Neuronal stem cell (in vitro differentiated cells): ENCODE data around the gene PTPRM.

Source experiments
- DNase-seq: peaks from one replicate; pipeline ENCODE4 v3.0.0-alpha.2; 2013; ENCODE audit warnings: low spot score
- H2AFZ ChIP-seq: one replicate; pipeline ENCODE4 v1.6.1; 2013; ENCODE audit warnings: mild to moderate bottlenecking, low read length, inconsistent platforms
- H2AK5ac ChIP-seq: 2 replicates; pipeline ENCODE4 v1.6.1; 2013; ENCODE audit warnings: low read depth, mild to moderate bottlenecking, inconsistent platforms, low read length, moderate library complexity, mixed read lengths
- H2BK120ac ChIP-seq: 2 replicates; pipeline ENCODE4 v1.6.1; 2013; ENCODE audit warnings: low read depth, mild to moderate bottlenecking, inconsistent platforms, low read length, moderate library complexity, mixed read lengths
- H2BK12ac ChIP-seq: one replicate; pipeline ENCODE4 v1.6.1; 2013; ENCODE audit warnings: low read length, inconsistent platforms
- H2BK15ac ChIP-seq: 2 replicates; pipeline ENCODE4 v1.6.1; 2013; ENCODE audit warnings: mild to moderate bottlenecking, low read length, inconsistent platforms, mixed read lengths
- H2BK5ac ChIP-seq: one replicate; pipeline ENCODE4 v1.6.1; 2013; ENCODE audit warnings: inconsistent platforms, mild to moderate bottlenecking, low read length, moderate library complexity
- H3K14ac ChIP-seq: one replicate; pipeline ENCODE4 v1.6.1; 2013; ENCODE audit warnings: low read length, inconsistent platforms
- H3K18ac ChIP-seq: 2 replicates; pipeline ENCODE4 v1.6.1; 2013; ENCODE audit warnings: low read length, inconsistent platforms
- H3K23ac ChIP-seq: 2 replicates; pipeline ENCODE4 v1.6.1; 2013; ENCODE audit warnings: low read depth, mild to moderate bottlenecking, mixed read lengths, low read length, inconsistent platforms; ENCODE audit not compliant: poor library complexity
- H3K27ac ChIP-seq: replicated peaks from 3 replicates; pipeline ENCODE4 v1.5.1; 2013; ENCODE audit warnings: low read length, inconsistent platforms
- H3K27me3 ChIP-seq, 3 experiments: 2 replicates each; pipeline ENCODE4 v1.6.1; 2013; ENCODE audit warnings: low read length in 3 of 3, mild to moderate bottlenecking in 2 of 3, inconsistent platforms in 1 of 3, low read depth in 1 of 3, mixed read lengths in 1 of 3, moderate library complexity in 1 of 3; ENCODE audit not compliant: control insufficient read depth in 3 of 3, insufficient read depth in 3 of 3
- H3K36me3 ChIP-seq, 2 donors: replicated peaks in 1 of 2; 2 replicates each; pipeline ENCODE4 v1.6.1; 2013; ENCODE audit warnings: low read length in 2 of 2; ENCODE audit not compliant: control insufficient read depth in 2 of 2, insufficient read depth in 2 of 2
- H3K4ac ChIP-seq: 2 replicates; pipeline ENCODE4 v1.6.1; 2013; ENCODE audit warnings: inconsistent platforms, mild to moderate bottlenecking, low read length, moderate library complexity
- H3K4me1 ChIP-seq, 2 donors: 1 replicate in 1 of 2; 2 replicates in 1 of 2; pipeline ENCODE4 v1.6.1; 2013; ENCODE audit warnings: low read length in 2 of 2, low read depth in 1 of 2; ENCODE audit not compliant: control insufficient read depth in 2 of 2, insufficient read depth in 1 of 2
- H3K4me2 ChIP-seq: one replicate; pipeline ENCODE4 v1.6.1; 2013; ENCODE audit warnings: mild to moderate bottlenecking, low read length, inconsistent platforms; ENCODE audit not compliant: insufficient read depth, poor library complexity, severe bottlenecking
- H3K4me3 ChIP-seq, 2 donors: 2 replicates each; pipeline ENCODE4 v1.5.1; 2013; ENCODE audit warnings: low read length in 2 of 2, mild to moderate bottlenecking in 2 of 2, inconsistent platforms in 1 of 2, moderate library complexity in 1 of 2
- H3K79me1 ChIP-seq: one replicate; pipeline ENCODE4 v1.6.1; 2013; ENCODE audit warnings: low read depth, mild to moderate bottlenecking, inconsistent platforms, low read length, moderate library complexity
- H3K9ac ChIP-seq: one replicate; pipeline ENCODE4 v1.6.1; 2013; ENCODE audit warnings: mild to moderate bottlenecking, low read depth, low read length, inconsistent platforms; ENCODE audit not compliant: poor library complexity
- H3K9me3 ChIP-seq, 2 donors: replicated peaks in 1 of 2; 2 replicates each; pipeline versions ENCODE3 to v1.6.1; 2013; ENCODE audit warnings: low read length in 2 of 2, mild to moderate bottlenecking in 2 of 2, inconsistent platforms in 1 of 2, low read depth in 1 of 2, mixed read lengths in 1 of 2, moderate library complexity in 1 of 2; ENCODE audit not compliant: control insufficient read depth in 2 of 2, insufficient read depth in 1 of 2
- H4K8ac ChIP-seq: one replicate; pipeline ENCODE4 v1.6.1; 2013; ENCODE audit warnings: low read depth, mild to moderate bottlenecking, inconsistent platforms, low read length, moderate library complexity
- H4K91ac ChIP-seq: one replicate; pipeline ENCODE4 v1.6.1; 2013; ENCODE audit warnings: low read length, low read depth, mild to moderate bottlenecking, inconsistent platforms; ENCODE audit not compliant: poor library complexity
- WGBS, 2 donors: extraction: QIAGEN DNeasy Blood & Tissue Kit; methylation state at CpG; one replicate each; pipeline ENCODE4 v1.1.7; 2013; ENCODE audit warnings: missing lambda C conversion rate in 2 of 2, mixed read lengths in 1 of 2; ENCODE audit not compliant: insufficient read length in 2 of 2, insufficient replicate concordance in 1 of 2; ENCODE audit errors: extremely low coverage in 2 of 2; 5-methylcytosine and 5-hydroxymethylcytosine counted together

Gene PTPRM

GRCh38 chr18:7846335-7846734, 279.2 kb downstream of the PTPRM start:
- Histone ChIP-seq H3K36me3 (no peaks in the 10 kb centered on the region), H3K18ac (no peak overlapping the region), H4K91ac (no peak overlapping the region), H3K9me3 (peaks cover 8 to 14% of the 10 kb centered on the region in 2 donors), H3K27ac (no peak overlapping the region), H2BK12ac (no peak overlapping the region), H4K8ac (no peak overlapping the region), H2BK15ac (no peak overlapping the region), H3K79me1 (no peaks in the 10 kb centered on the region), H3K14ac (no peak overlapping the region), H3K4me3 (no peak overlapping the region), H3K4me2 (no peak overlapping the region), H3K4ac (no peak overlapping the region), H3K9ac (no peak overlapping the region), H3K4me1 (no peaks in the 10 kb centered on the region), H2AK5ac (no peak overlapping the region), H2AFZ (no peak overlapping the region), H2BK5ac (no peak overlapping the region), H3K27me3 (no peaks in the 10 kb centered on the region), H2BK120ac (no peak overlapping the region), H3K23ac (no peak overlapping the region)
- WGBS, 2 donors = no CpG with 5 or more reads among the region's 4 CpGs
- no peak for DNase-seq

- no peaks in the 10 kb centered on the region for H3K79me1 ChIP-seq
- no peak overlapping the region for H2BK12ac ChIP-seq
- no peak overlapping the region for H3K4ac ChIP-seq
- H3K4me2 ChIP-seq = no peak overlapping the region
- no peak overlapping the region for H3K18ac ChIP-seq
- no peak for DNase-seq
- H2AK5ac ChIP-seq = no peak overlapping the region
- no peak overlapping the region for H2BK120ac ChIP-seq
- H3K14ac ChIP-seq = no peak overlapping the region
- H3K9me3 ChIP-seq = peaks cover 8 to 14% of the 10 kb centered on the region in 2 donors
- H4K91ac ChIP-seq = no peak overlapping the region
- no peak overlapping the region for H2AFZ ChIP-seq
- no peak overlapping the region for H3K4me3 ChIP-seq
- H3K27ac ChIP-seq = no peak overlapping the region
- H2BK15ac ChIP-seq = no peak overlapping the region
- H3K4me1 ChIP-seq = no peaks in the 10 kb centered on the region
- H3K9ac ChIP-seq = no peak overlapping the region
- WGBS, 2 donors = no CpG with 5 or more reads among the region's 4 CpGs
- H3K27me3 ChIP-seq = no peaks in the 10 kb centered on the region
- no peaks in the 10 kb centered on the region for H3K36me3 ChIP-seq
- no peak overlapping the region for H3K23ac ChIP-seq
- H2BK5ac ChIP-seq = no peak overlapping the region
- no peak overlapping the region for H4K8ac ChIP-seq
Observed at GRCh38 chr18:7847357-7848053, 280.4 kb downstream of the PTPRM start.

GRCh38 chr18:7848054-7848412, 280.9 kb downstream of the PTPRM start:
- Histone ChIP-seq H3K4me1 (no peaks in the 10 kb centered on the region), H2AFZ (no peak overlapping the region), H3K9me3 (peaks cover 8 to 14% of the 10 kb centered on the region in 2 donors), H3K23ac (no peak overlapping the region), H2BK15ac (no peak overlapping the region), H3K4me2 (no peak overlapping the region), H3K4me3 (no peak overlapping the region), H3K36me3 (no peaks in the 10 kb centered on the region), H4K91ac (no peak overlapping the region), H3K4ac (no peak overlapping the region), H2BK12ac (no peak overlapping the region), H4K8ac (no peak overlapping the region), H3K27me3 (no peaks in the 10 kb centered on the region), H2AK5ac (no peak overlapping the region), H3K9ac (no peak overlapping the region), H3K79me1 (no peaks in the 10 kb centered on the region), H2BK120ac (no peak overlapping the region), H3K18ac (no peak overlapping the region), H3K14ac (no peak overlapping the region), H2BK5ac (no peak overlapping the region), H3K27ac (no peak overlapping the region)
- no peak for DNase-seq

GRCh38 chr18:7850446-7850845, 283.3 kb downstream of the PTPRM start:
- no peak overlapping the region for H4K8ac ChIP-seq
- H3K27ac ChIP-seq = no peak overlapping the region
- no peaks in the 10 kb centered on the region for H3K79me1 ChIP-seq
- no peak overlapping the region for H3K4me3 ChIP-seq
- no peak overlapping the region for H3K4ac ChIP-seq
- no peak overlapping the region for H2AK5ac ChIP-seq
- H3K14ac ChIP-seq = no peak overlapping the region
- H3K4me1 ChIP-seq = peaks cover 0 to 3% of the 10 kb centered on the region in 2 donors
- H3K4me2 ChIP-seq = no peak overlapping the region
- no peak for DNase-seq
- no peak overlapping the region for H2AFZ ChIP-seq
- H3K23ac ChIP-seq = no peak overlapping the region
- H2BK120ac ChIP-seq = no peak overlapping the region
- no peak overlapping the region for H2BK5ac ChIP-seq
- H2BK15ac ChIP-seq = no peak overlapping the region
- no peak overlapping the region for H4K91ac ChIP-seq
- no peak overlapping the region for H2BK12ac ChIP-seq
- no peak overlapping the region for H3K18ac ChIP-seq
- no peaks in the 10 kb centered on the region for H3K36me3 ChIP-seq
- no peaks in the 10 kb centered on the region for H3K9me3 ChIP-seq
- no peaks in the 10 kb centered on the region for H3K27me3 ChIP-seq
- no peak overlapping the region for H3K9ac ChIP-seq
